HG03442 (cell line): ENCODE data around the gene BAZ1B.

Experiments
- ATAC-seq: cut with Tn5 transposase; IDR thresholded peaks from one replicate; pipeline ENCODE4 v1.9.1; 2021; ENCODE audit warnings: mild to moderate bottlenecking, moderate library complexity; ENCODE audit not compliant: unreplicated experiment

The BAZ1B gene

GRCh38 chr7:73394422-73394821 lies 127.7 kb downstream of the BAZ1B start:
- no peak for ATAC-seq

- ATAC-seq: no peak
Observed at GRCh38 chr7:73391396-73391795, 130.7 kb downstream of the BAZ1B start.
